Measurements from ENCODE around the gene SORBS1. TPM values are rescaled to one million over a fixed set of nuclear protein-coding genes. Genes with fewer than 3 reads are reported as not detected.

SORBS1 gene
- total and polyA plus RNA-seq, 2 donors (not counting 3 experiments of a cell fraction or from before 2014, with no cell fraction given) = 2.0 to 7.9 TPM

GRCh38 chr10:95389176-95389575 lies 172.0 kb downstream of the SORBS1 start:
- intact Hi-C loops (cut with micrococcal nuclease) (no loop called here), dilution Hi-C loops (cut with MboI; ENCODE audit: extremely low pct_ligation_motif_present, low sequenced_read_pairs) (no loop called here)
- peaks cover 0 to 1% of the 10 kb centered on the region in 2 experiments for H3K27me3 ChIP-seq (ENCODE audit: control insufficient read depth in 2 of 2, insufficient read depth in 2 of 2, low read length in 2 of 2)
- H3K4me1 ChIP-seq (ENCODE audit: control insufficient read depth, extremely low read depth, insufficient read depth, low read length) = peaks cover under 1% of the 10 kb centered on the region
- no peak overlapping the region for H3K4me2 ChIP-seq (ENCODE audit: insufficient read depth, low read length)
- BruUV-seq (replicated peaks) = no TSS peak
- H3K9me3 ChIP-seq (replicated peaks; ENCODE audit: control insufficient read depth, insufficient read depth, low read length) = no peaks in the 10 kb centered on the region
- no peaks in the 10 kb centered on the region for H4K20me1 ChIP-seq (replicated peaks; ENCODE audit: control insufficient read depth, extremely low read depth, insufficient read depth, low read length)
- H3K36me3 ChIP-seq (ENCODE audit: control insufficient read depth in 2 of 2, extremely low read depth in 1 of 2, insufficient read depth in 2 of 2, low read length in 2 of 2) = no peaks in the 10 kb centered on the region
- no peak overlapping the region for H3K27ac ChIP-seq (ENCODE audit: insufficient read depth, low read depth, low read length)
- CTCF ChIA-PET = interaction anchor here (0.5 to 1.5 kb wide), 4 partner anchors 13 to 180 kb away, joined by 3 to 5 read pairs (median 4); no protein-coding TSS in a partner anchor
- no peak for TF ChIP-seq JUN (IDR thresholded peaks at IDR 0.05; ENCODE audit: borderline replicate concordance, insufficient read depth, insufficient read length, low read depth)
- no peak for TF ChIP-seq CTCF (IDR thresholded peaks at IDR 0.05; ENCODE audit: extremely low read depth in 1 of 2, insufficient read depth in 1 of 2, low read depth in 1 of 2, low read length in 2 of 2)
- no peak for TF ChIP-seq POLR2AphosphoS5 (IDR thresholded peaks at IDR 0.05; ENCODE audit: insufficient read depth, low read depth, low read length)
- TF ChIP-seq GATA2 (IDR thresholded peaks at IDR 0.05; ENCODE audit: insufficient read depth, insufficient read length, low read depth, low read length) = no peak
- TF ChIP-seq MAX (IDR thresholded peaks at IDR 0.05; ENCODE audit: insufficient read depth, insufficient read length) = no peak
- no peak for TF ChIP-seq MYC (IDR thresholded peaks at IDR 0.05; ENCODE audit: low read depth, low read length)
- TF ChIP-seq POLR2A (IDR thresholded peaks at IDR 0.05; ENCODE audit: low read depth, low read length) = no peak
- no peak for TF ChIP-seq FOS (IDR thresholded peaks at IDR 0.05; ENCODE audit: borderline replicate concordance, insufficient read depth, low read length)
- no peak for TF ChIP-seq EZH2 (IDR thresholded peaks at IDR 0.05; ENCODE audit: borderline replicate concordance, low read depth, low read length, severe bottlenecking)
- no peak overlapping the region for H2AFZ ChIP-seq (ENCODE audit: low read depth, low read length)
- H3K9ac ChIP-seq (replicated peaks; ENCODE audit: extremely low read depth, insufficient read depth, low read length) = no peak overlapping the region
- POLR2A ChIA-PET = no interaction called here
- no peaks in the 10 kb centered on the region for H3K79me2 ChIP-seq (ENCODE audit: control insufficient read depth, insufficient read depth, low read length)
- H3K9me1 ChIP-seq (replicated peaks; ENCODE audit: control insufficient read depth, extremely low read depth, insufficient read depth, low read length) = no peaks in the 10 kb centered on the region
- DNase-seq (ENCODE audit: low read depth, low spot score) (no peak), FAIRE-seq (no peak)
- H3K4me3 ChIP-seq (replicated peaks in 1 of 3; ENCODE audit: insufficient read depth in 1 of 3, low read depth in 1 of 3, low read length in 3 of 3) = no peak overlapping the region

Data from endothelial cell of umbilical vein (primary cell).